SK-N-SH (cell line): ENCODE data around the gene LNPEP. TPM values are rescaled to one million over a fixed set of nuclear protein-coding genes. Genes with fewer than 3 reads are reported as not detected.

Source experiments
- CTCF ChIA-PET: fragments of 300-600, 350-600 bp; formaldehyde crosslinking; extraction: SDS; loops from one replicate; lab custom pipeline; 2021; lab: Yijun Ruan, JAX
- POLR2A ChIA-PET: fragments of 350-600 bp; sonication (Branson Sonifier 250); formaldehyde crosslinking; extraction: SDS; loops from one replicate; lab custom pipeline; 2020; ENCODE audit warnings: antibody characterized with exemption, inconsistent platforms; lab: Yijun Ruan, JAX
- DNase-seq: peaks from one replicate; pipeline ENCODE4 v3.0.0; 2012
- H2AFZ ChIP-seq: fragments of 200-600 bp; sonication (generic); 2 replicates; pipeline ENCODE4 v1.8.1; 2016; ENCODE audit warnings: antibody characterized with exemption, mild to moderate bottlenecking, low read depth
- H3F3A ChIP-seq: fragments of 200-600 bp; sonication (generic); replicated peaks from 2 replicates; pipeline ENCODE3; 2016; ENCODE audit warnings: antibody characterized with exemption, mild to moderate bottlenecking; ENCODE audit not compliant: insufficient read depth
- H3K27ac ChIP-seq, 2 experiments: fragments of 200-500 bp in 1 of 2; fragments of 200-600 bp in 1 of 2; sonication (Bioruptor generic) in 1 of 2; sonication (generic), shearing (Covaris generic) in 1 of 2; 2 replicates each; pipeline versions ENCODE4 v1.5.1 to v1.6.1; 2014 to 2016; ENCODE audit warnings: low read depth in 2 of 2, inconsistent platforms in 1 of 2, low read length in 1 of 2, mild to moderate bottlenecking in 1 of 2, mixed read lengths in 1 of 2
- H3K27me3 ChIP-seq: fragments of 200-600 bp; sonication (generic), shearing (Covaris generic); 2 replicates; pipeline ENCODE4 v1.6.1; 2016; ENCODE audit warnings: mixed run types; ENCODE audit not compliant: insufficient read depth
- H3K36me3 ChIP-seq, 2 experiments: fragments of 200-500 bp in 1 of 2; fragments of 200-600 bp in 1 of 2; sonication (Bioruptor generic) in 1 of 2; sonication (generic) in 1 of 2; replicated peaks in 1 of 2; 2 replicates each; pipeline versions ENCODE3 to v1.5.1; 2014 to 2016; ENCODE audit warnings: low read length in 1 of 2, mild to moderate bottlenecking in 1 of 2; ENCODE audit not compliant: insufficient read depth in 2 of 2, control insufficient read depth in 1 of 2
- H3K4me1 ChIP-seq, 2 experiments: fragments of 200-500 bp in 1 of 2; fragments of 200-600 bp in 1 of 2; sonication (Bioruptor generic) in 1 of 2; sonication (generic), shearing (Covaris generic) in 1 of 2; 2 replicates each; pipeline versions ENCODE4 v1.5.1 to v1.6.1; 2014 to 2016; ENCODE audit warnings: low read depth in 1 of 2, low read length in 1 of 2, mixed run types in 1 of 2; ENCODE audit not compliant: insufficient read depth in 2 of 2, control insufficient read depth in 1 of 2
- H3K4me2 ChIP-seq: fragments of 200-600 bp; sonication (generic), shearing (Covaris generic); 2 replicates; pipeline ENCODE4 v1.6.1; 2017; ENCODE audit warnings: mixed run types
- H3K4me3 ChIP-seq, 2 experiments: fragments of 200-500 bp in 1 of 2; fragments of 200-600 bp in 1 of 2; sonication (Bioruptor generic) in 1 of 2; sonication (generic), shearing (Covaris generic) in 1 of 2; 2 replicates each; pipeline versions ENCODE4 v1.5.1 to v1.8.1; 2014 to 2016; ENCODE audit warnings: low read depth in 2 of 2, inconsistent platforms in 1 of 2, low read length in 1 of 2, mild to moderate bottlenecking in 1 of 2, mixed read lengths in 1 of 2, moderate library complexity in 1 of 2
- H3K79me2 ChIP-seq: fragments of 200-600 bp; sonication (generic); 2 replicates; pipeline ENCODE4 v1.8.1; 2017; ENCODE audit warnings: mild to moderate bottlenecking; ENCODE audit not compliant: insufficient read depth
- H3K9ac ChIP-seq: fragments of 200-600 bp; sonication (generic); 2 replicates; pipeline ENCODE4 v1.6.1; 2017; ENCODE audit warnings: mixed run types
- H3K9me2 ChIP-seq: fragments of 200-600 bp; sonication (generic); 2 replicates; pipeline ENCODE4 v1.6.1; 2017; ENCODE audit warnings: mixed run types
- H3K9me3 ChIP-seq: fragments of 200-600 bp; sonication (generic); 2 replicates; pipeline ENCODE4 v1.6.1; 2017; ENCODE audit warnings: mixed run types, mild to moderate bottlenecking, moderate library complexity
- H4K20me1 ChIP-seq: fragments of 200-600 bp; sonication (generic); 2 replicates; pipeline ENCODE4 v1.6.1; 2017; ENCODE audit warnings: mild to moderate bottlenecking, mixed run types; ENCODE audit not compliant: insufficient read depth
- ELF1 ChIP-seq: IDR thresholded peaks from 2 replicates; pipeline ENCODE4 v1.4.0; 2012
- EP300 ChIP-seq, 2 experiments: IDR thresholded peaks; 2 replicates each; pipeline versions ENCODE4 v1.4.0 to v1.6.1; 2012; ENCODE audit warnings: borderline replicate concordance in 1 of 2, low read depth in 1 of 2, low read length in 1 of 2
- FOXJ3 ChIP-seq: sonication (generic); formaldehyde crosslinking; IDR thresholded peaks from 2 replicates; pipeline ENCODE4 v1.5.1; 2020; ENCODE audit warnings: mild to moderate bottlenecking, missing genetic modification reagents
- FOXM1 ChIP-seq: IDR thresholded peaks from 2 replicates; pipeline ENCODE4 v1.4.0; 2012; ENCODE audit warnings: low read depth, mild to moderate bottlenecking
- GABPA ChIP-seq: IDR thresholded peaks from 2 replicates; pipeline ENCODE4 v1.4.0; 2012; ENCODE audit warnings: low read depth, mild to moderate bottlenecking
- MAX ChIP-seq: IDR thresholded peaks from 2 replicates; pipeline ENCODE4 v1.4.0; 2012; ENCODE audit warnings: low read depth
- MXI1 ChIP-seq: IDR thresholded peaks from 2 replicates; pipeline ENCODE4 v1.6.1; 2012; ENCODE audit warnings: mild to moderate bottlenecking, low read depth, low read length, improper control_type of control experiment
- NFIC ChIP-seq: IDR thresholded peaks from 2 replicates; pipeline ENCODE4 v1.4.0; 2012; ENCODE audit warnings: borderline replicate concordance
- NRF1 ChIP-seq: IDR thresholded peaks from 2 replicates; pipeline ENCODE4 v1.6.1; 2012; ENCODE audit warnings: low read depth, mild to moderate bottlenecking, low read length
- RAD21 ChIP-seq: IDR thresholded peaks from 2 replicates; pipeline ENCODE4 v1.6.1; 2012; ENCODE audit warnings: mild to moderate bottlenecking, low read length
- RFX5 ChIP-seq: IDR thresholded peaks from 2 replicates; pipeline ENCODE4 v1.6.1; 2012; ENCODE audit warnings: mild to moderate bottlenecking, improper control_type of control experiment, low read length
- RXRA ChIP-seq: IDR thresholded peaks from 2 replicates; pipeline ENCODE4 v1.4.0; 2012; ENCODE audit warnings: low read depth, mild to moderate bottlenecking, borderline replicate concordance
- SMC3 ChIP-seq: IDR thresholded peaks from 2 replicates; pipeline ENCODE4 v1.6.1; 2012; ENCODE audit warnings: low read depth, low read length, improper control_type of control experiment
- TAF1 ChIP-seq: IDR thresholded peaks from 2 replicates; pipeline ENCODE4 v1.6.1; 2012; ENCODE audit warnings: low read depth, mild to moderate bottlenecking, low read length, moderate library complexity, borderline replicate concordance
- ZBTB33 ChIP-seq: IDR thresholded peaks from 2 replicates; pipeline ENCODE4 v1.4.0; 2012; ENCODE audit warnings: low read depth, borderline replicate concordance
- WGBS: methylation state at CpG from one replicate; pipeline ENCODE4 v1.1.6; 2017; ENCODE audit warnings: low lambda C conversion rate; 5-methylcytosine and 5-hydroxymethylcytosine counted together
- polyA plus RNA-seq, 3 experiments: library from polyadenylated mRNA; depleted of rRNA; stranded (reverse); fragments of >200 nt; gene quantifications; 2 replicates each; pipeline ENCODE4 v1.2.3, GENCODE V29; 2012
- TF ChIP-seq, protein P1 (sequence below): IDR thresholded peaks from 2 replicates; pipeline ENCODE4 v1.4.0; 2012; ENCODE audit warnings: low read depth, borderline replicate concordance

The LNPEP gene
- polyA plus RNA-seq, 1 of the 3 experiments (the other 2 are of a cell fraction): 4.3 TPM

DNA sequence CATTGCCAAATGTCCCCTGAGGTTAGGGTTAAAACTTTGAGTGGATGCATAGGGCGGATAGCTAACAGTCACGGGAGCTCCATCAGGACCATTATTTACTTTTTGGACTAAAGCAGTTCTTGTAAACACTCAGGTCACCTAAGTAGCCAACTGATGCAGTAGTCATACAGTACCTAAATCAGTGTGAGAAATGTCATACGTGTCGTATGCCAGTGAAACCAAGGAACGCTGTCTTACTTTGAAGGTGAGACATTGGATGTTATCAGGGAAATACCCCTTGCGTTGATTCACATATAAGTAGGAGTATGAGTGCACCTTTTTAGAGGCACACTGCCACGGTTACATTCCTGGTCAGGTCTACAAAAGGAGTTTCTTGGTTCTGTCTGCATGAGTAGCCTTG is 101.9 kb downstream of the LNPEP start:
- Histone ChIP-seq H3K27ac (no peak overlapping the region), H3K4me1 (no peaks in the 10 kb centered on the region), H3K9me2 (no peaks in the 10 kb centered on the region), H3K4me2 (no peak overlapping the region), H3F3A (no peaks in the 10 kb centered on the region), H3K27me3 (no peaks in the 10 kb centered on the region), H3K9me3 (no peaks in the 10 kb centered on the region), H3K4me3 (no peak overlapping the region), H2AFZ (no peak overlapping the region), H3K9ac (no peak overlapping the region), H3K36me3 (peaks cover 4 to 6% of the 10 kb centered on the region in 2 experiments), H4K20me1 (no peaks in the 10 kb centered on the region), H3K79me2 (no peaks in the 10 kb centered on the region)
- POLR2A ChIA-PET: no interaction called here
- CTCF ChIA-PET: interaction anchor here (1.0 kb wide), 1 partner anchor 459 kb away, joined by 3 read pairs; no protein-coding TSS in a partner anchor
- TF ChIP-seq NFIC (no peak), RFX5 (no peak), TAF1 (no peak), MAX (no peak), MXI1 (no peak), RXRA (no peak), FOXM1 (no peak)
- TF ChIP-seq, protein P1, sequence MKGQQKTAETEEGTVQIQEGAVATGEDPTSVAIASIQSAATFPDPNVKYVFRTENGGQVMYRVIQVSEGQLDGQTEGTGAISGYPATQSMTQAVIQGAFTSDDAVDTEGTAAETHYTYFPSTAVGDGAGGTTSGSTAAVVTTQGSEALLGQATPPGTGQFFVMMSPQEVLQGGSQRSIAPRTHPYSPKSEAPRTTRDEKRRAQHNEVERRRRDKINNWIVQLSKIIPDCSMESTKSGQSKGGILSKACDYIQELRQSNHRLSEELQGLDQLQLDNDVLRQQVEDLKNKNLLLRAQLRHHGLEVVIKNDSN: no peak
- 88% methylated on average over 7 of the region's 7 CpGs for WGBS
- no peak for DNase-seq

DNA sequence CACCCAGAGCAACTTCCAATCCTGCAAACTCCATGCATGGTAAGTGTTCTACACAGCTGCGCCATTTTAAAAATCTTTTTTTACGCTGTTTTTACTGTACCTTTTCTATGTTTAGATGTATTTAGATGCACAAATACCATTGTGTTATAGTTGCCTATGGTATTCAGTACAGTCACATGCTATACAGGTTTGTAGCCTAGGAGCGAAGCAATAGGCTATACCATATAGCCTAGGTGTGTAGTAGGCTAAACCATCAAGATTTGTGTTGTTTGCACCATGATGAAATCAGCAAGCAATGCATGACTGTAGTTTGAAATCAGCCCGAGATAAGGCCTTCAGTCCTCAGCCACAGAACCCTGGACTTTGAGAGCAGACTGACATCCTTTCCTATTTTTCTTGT is 105.4 kb downstream of the LNPEP start:
- CTCF ChIA-PET: interaction anchor here (1.5 to 3.0 kb wide), 2 partner anchors 44 to 427 kb away, joined by 3 to 11 read pairs; no protein-coding TSS in a partner anchor
- Histone ChIP-seq H4K20me1 (no peaks in the 10 kb centered on the region), H3K9me2 (no peaks in the 10 kb centered on the region), H3K4me1 (no peaks in the 10 kb centered on the region), H3K27ac (no peak overlapping the region), H3F3A (no peaks in the 10 kb centered on the region), H3K36me3 (peaks cover 0 to 4% of the 10 kb centered on the region in 2 experiments), H3K9me3 (no peaks in the 10 kb centered on the region), H3K79me2 (no peaks in the 10 kb centered on the region), H2AFZ (no peak overlapping the region), H3K9ac (no peak overlapping the region), H3K4me2 (no peak overlapping the region), H3K4me3 (no peak overlapping the region), H3K27me3 (no peaks in the 10 kb centered on the region)
- WGBS: 89% methylated on average over 4 of the region's 4 CpGs
- POLR2A ChIA-PET: no interaction called here
- DNase-seq: no peak
- TF ChIP-seq NRF1: no peak
- TF ChIP-seq FOXJ3: no peak
- TF ChIP-seq, protein P1: no peak
- no peak for TF ChIP-seq RAD21
- no peak for TF ChIP-seq ZBTB33
- TF ChIP-seq GABPA: no peak
- no peak for TF ChIP-seq SMC3
- no peak for TF ChIP-seq ELF1
- no peak for TF ChIP-seq EP300 (IDR thresholded peaks at IDR 0.05; ENCODE audit: borderline replicate concordance in 1 of 2, low read depth in 1 of 2, low read length in 1 of 2)
- no peak for TF ChIP-seq MXI1
